HEK293 (cell line): ENCODE results near the gene COMMD6.

Experiments
- EGR2 ChIP-seq: fragments of 450-650 bp; formaldehyde crosslinking; IDR thresholded peaks from 2 replicates; pipeline ENCODE4 v1.5.1; 2016; ENCODE audit warnings: low read depth, missing biosample characterization, missing genetic modification characterization
- GFI1B ChIP-seq: fragments of 450-650 bp; formaldehyde crosslinking; IDR thresholded peaks from 2 replicates; pipeline ENCODE4 v1.5.1; 2016; ENCODE audit warnings: missing biosample characterization, missing genetic modification characterization
- GLIS1 ChIP-seq: fragments of 450-650 bp; formaldehyde crosslinking; IDR thresholded peaks from 2 replicates; pipeline ENCODE4 v1.5.1; 2016; ENCODE audit warnings: missing biosample characterization, missing genetic modification characterization
- GLIS2 ChIP-seq: fragments of 450-650 bp; formaldehyde crosslinking; IDR thresholded peaks from 2 replicates; pipeline ENCODE4 v1.5.1; 2016; ENCODE audit warnings: missing biosample characterization, missing genetic modification characterization
- HOXC10 ChIP-seq: sonication (generic); formaldehyde crosslinking; IDR thresholded peaks from 2 replicates; pipeline ENCODE4 v1.8.1; 2023; ENCODE audit warnings: mild to moderate bottlenecking, missing genetic modification reagents
- IKZF3 ChIP-seq: fragments of 450-650 bp; IDR thresholded peaks from 2 replicates; pipeline ENCODE4 v1.5.0; 2018; ENCODE audit warnings: missing biosample characterization, mild to moderate bottlenecking, missing genetic modification characterization, moderate library complexity
- KLF16 ChIP-seq: fragments of 450-650 bp; formaldehyde crosslinking; IDR thresholded peaks from 2 replicates; pipeline ENCODE4 v1.5.1; 2017; ENCODE audit warnings: missing biosample characterization, missing genetic modification characterization
- MZF1 ChIP-seq: fragments of 450-650 bp; formaldehyde crosslinking; IDR thresholded peaks from 2 replicates; pipeline ENCODE4 v1.5.1; 2017; ENCODE audit warnings: missing biosample characterization, missing genetic modification characterization, borderline replicate concordance
- RBAK ChIP-seq: fragments of 450-650 bp; formaldehyde crosslinking; IDR thresholded peaks from 2 replicates; pipeline ENCODE4 v1.5.1; 2016; ENCODE audit warnings: missing biosample characterization, missing genetic modification characterization
- SP7 ChIP-seq: fragments of 450-650 bp; formaldehyde crosslinking; IDR thresholded peaks from 2 replicates; pipeline ENCODE4 v1.5.1; 2016; ENCODE audit warnings: missing biosample characterization, missing genetic modification characterization
- ZBTB21 ChIP-seq: fragments of 450-650 bp; formaldehyde crosslinking; IDR thresholded peaks from 2 replicates; pipeline ENCODE4 v1.5.1; 2017; ENCODE audit warnings: missing biosample characterization, missing genetic modification characterization
- ZFP69B ChIP-seq: fragments of 450-650 bp; formaldehyde crosslinking; IDR thresholded peaks from 2 replicates; pipeline ENCODE4 v1.5.1; 2016; ENCODE audit warnings: missing biosample characterization, missing genetic modification characterization
- ZNF132 ChIP-seq: fragments of 450-650 bp; formaldehyde crosslinking; IDR thresholded peaks from 2 replicates; pipeline ENCODE4 v1.5.1; 2017; ENCODE audit warnings: missing biosample characterization, missing genetic modification characterization, borderline replicate concordance
- ZNF146 ChIP-seq: fragments of 450-650 bp; formaldehyde crosslinking; IDR thresholded peaks from 2 replicates; pipeline ENCODE4 v1.5.1; 2016; ENCODE audit warnings: missing biosample characterization, missing genetic modification characterization
- ZNF24 ChIP-seq: fragments of 450-650 bp; formaldehyde crosslinking; IDR thresholded peaks from 2 replicates; pipeline ENCODE4 v1.5.1; 2016; ENCODE audit warnings: missing biosample characterization, missing genetic modification characterization
- ZNF335 ChIP-seq: fragments of 450-650 bp; formaldehyde crosslinking; conservative IDR thresholded peaks from 2 replicates; pipeline ENCODE4 v1.5.1; 2016; ENCODE audit warnings: missing biosample characterization, missing genetic modification characterization
- ZNF354C ChIP-seq: fragments of 450-650 bp; formaldehyde crosslinking; IDR thresholded peaks from 2 replicates; pipeline ENCODE4 v1.5.1; 2016; ENCODE audit warnings: missing biosample characterization, missing genetic modification characterization, low read depth, borderline replicate concordance
- ZNF404 ChIP-seq: fragments of 450-650 bp; formaldehyde crosslinking; IDR thresholded peaks from 2 replicates; pipeline ENCODE4 v1.5.1; 2017; ENCODE audit warnings: missing biosample characterization, missing genetic modification characterization
- ZNF473 ChIP-seq: fragments of 450-650 bp; formaldehyde crosslinking; IDR thresholded peaks from 2 replicates; pipeline ENCODE4 v1.5.1; 2017; ENCODE audit warnings: missing biosample characterization, missing genetic modification characterization
- ZNF510 ChIP-seq: fragments of 450-650 bp; formaldehyde crosslinking; IDR thresholded peaks from 2 replicates; pipeline ENCODE4 v1.5.1; 2018; ENCODE audit warnings: mild to moderate bottlenecking, missing genetic modification characterization, missing biosample characterization; ENCODE audit not compliant: insufficient replicate concordance
- ZNF585B ChIP-seq: fragments of 450-650 bp; formaldehyde crosslinking; IDR thresholded peaks from 2 replicates; pipeline ENCODE4 v1.5.1; 2016; ENCODE audit warnings: missing biosample characterization, missing genetic modification characterization
- ZNF654 ChIP-seq: fragments of 450-650 bp; formaldehyde crosslinking; IDR thresholded peaks from 2 replicates; pipeline ENCODE4 v1.5.1; 2016; ENCODE audit warnings: low read depth, missing biosample characterization, missing genetic modification characterization
- ZNF837 ChIP-seq: fragments of 450-650 bp; formaldehyde crosslinking; IDR thresholded peaks from 2 replicates; pipeline ENCODE4 v1.5.1; 2016; ENCODE audit warnings: missing biosample characterization, missing genetic modification characterization
- TF ChIP-seq, protein P1 (sequence below): fragments of 450-650 bp; formaldehyde crosslinking; IDR thresholded peaks from 2 replicates; pipeline ENCODE4 v1.5.1; 2016; ENCODE audit warnings: missing biosample characterization, missing genetic modification characterization
- TF ChIP-seq, protein P2 (sequence below): fragments of 450-650 bp; formaldehyde crosslinking; IDR thresholded peaks from 2 replicates; pipeline ENCODE4 v1.5.1; 2016; ENCODE audit warnings: missing biosample characterization, missing genetic modification characterization
- TF ChIP-seq, protein P3 (sequence below): fragments of 450-650 bp; formaldehyde crosslinking; IDR thresholded peaks from 2 replicates; pipeline ENCODE4 v1.5.1; 2017; ENCODE audit warnings: missing biosample characterization, missing genetic modification characterization
- TF ChIP-seq, protein P4 (sequence below): fragments of 450-650 bp; IDR thresholded peaks from 2 replicates; pipeline ENCODE4 v1.5.1; 2018; ENCODE audit warnings: missing biosample characterization, mild to moderate bottlenecking, missing genetic modification characterization
- TF ChIP-seq, protein P5 (sequence below): fragments of 450-650 bp; formaldehyde crosslinking; IDR thresholded peaks from 2 replicates; pipeline ENCODE4 v1.5.1; 2016; ENCODE audit warnings: missing biosample characterization, missing genetic modification characterization
- TF ChIP-seq, protein P6 (sequence below): fragments of 450-650 bp; formaldehyde crosslinking; IDR thresholded peaks from 2 replicates; pipeline ENCODE4 v1.5.1; 2016; ENCODE audit warnings: missing biosample characterization, missing genetic modification characterization

The COMMD6 gene

DNA sequence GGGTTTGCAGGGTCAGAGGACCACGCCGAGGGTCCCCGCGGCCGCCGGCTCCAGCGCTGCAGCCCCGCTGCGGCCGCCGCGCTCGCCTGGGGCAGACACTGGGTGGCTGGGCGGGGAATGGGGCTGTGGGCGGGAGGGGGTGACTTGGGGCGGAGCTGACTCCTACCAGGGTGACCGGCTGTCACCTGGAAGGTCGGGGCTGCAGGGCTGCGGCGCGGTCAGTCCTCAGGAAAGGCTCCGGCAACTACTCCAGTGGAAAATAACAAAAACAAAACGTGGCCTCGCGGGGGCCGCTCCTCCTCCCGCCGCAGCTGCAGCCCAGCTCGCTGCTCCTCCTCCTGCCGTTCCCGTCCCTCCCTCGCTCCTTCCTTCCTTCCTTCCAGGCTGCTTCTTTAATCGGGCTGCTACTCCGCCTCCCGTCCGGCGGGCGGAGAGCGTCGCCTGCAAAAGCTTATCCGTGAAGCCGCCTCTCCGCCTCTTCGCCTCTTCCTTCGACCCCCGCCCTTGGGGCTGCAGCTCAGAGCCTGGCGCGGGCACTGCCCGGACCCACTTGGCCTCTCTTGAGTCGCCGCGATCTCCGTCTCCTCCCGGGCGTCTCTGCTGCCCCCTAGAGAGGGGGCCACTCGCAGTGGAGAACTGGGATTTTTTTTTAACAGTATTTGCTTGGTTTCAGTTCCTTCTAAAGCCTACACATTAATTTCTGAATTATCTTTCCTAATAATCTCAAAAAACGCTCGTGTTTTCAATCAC is 55.4 kb downstream of the COMMD6 start, which contains the start of gene TBC1D4 (continued):
- TF ChIP-seq, protein P1, sequence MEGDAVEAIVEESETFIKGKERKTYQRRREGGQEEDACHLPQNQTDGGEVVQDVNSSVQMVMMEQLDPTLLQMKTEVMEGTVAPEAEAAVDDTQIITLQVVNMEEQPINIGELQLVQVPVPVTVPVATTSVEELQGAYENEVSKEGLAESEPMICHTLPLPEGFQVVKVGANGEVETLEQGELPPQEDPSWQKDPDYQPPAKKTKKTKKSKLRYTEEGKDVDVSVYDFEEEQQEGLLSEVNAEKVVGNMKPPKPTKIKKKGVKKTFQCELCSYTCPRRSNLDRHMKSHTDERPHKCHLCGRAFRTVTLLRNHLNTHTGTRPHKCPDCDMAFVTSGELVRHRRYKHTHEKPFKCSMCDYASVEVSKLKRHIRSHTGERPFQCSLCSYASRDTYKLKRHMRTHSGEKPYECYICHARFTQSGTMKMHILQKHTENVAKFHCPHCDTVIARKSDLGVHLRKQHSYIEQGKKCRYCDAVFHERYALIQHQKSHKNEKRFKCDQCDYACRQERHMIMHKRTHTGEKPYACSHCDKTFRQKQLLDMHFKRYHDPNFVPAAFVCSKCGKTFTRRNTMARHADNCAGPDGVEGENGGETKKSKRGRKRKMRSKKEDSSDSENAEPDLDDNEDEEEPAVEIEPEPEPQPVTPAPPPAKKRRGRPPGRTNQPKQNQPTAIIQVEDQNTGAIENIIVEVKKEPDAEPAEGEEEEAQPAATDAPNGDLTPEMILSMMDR (tag by site-specific recombination): peak; percentile 84
- TF ChIP-seq, protein P2, sequence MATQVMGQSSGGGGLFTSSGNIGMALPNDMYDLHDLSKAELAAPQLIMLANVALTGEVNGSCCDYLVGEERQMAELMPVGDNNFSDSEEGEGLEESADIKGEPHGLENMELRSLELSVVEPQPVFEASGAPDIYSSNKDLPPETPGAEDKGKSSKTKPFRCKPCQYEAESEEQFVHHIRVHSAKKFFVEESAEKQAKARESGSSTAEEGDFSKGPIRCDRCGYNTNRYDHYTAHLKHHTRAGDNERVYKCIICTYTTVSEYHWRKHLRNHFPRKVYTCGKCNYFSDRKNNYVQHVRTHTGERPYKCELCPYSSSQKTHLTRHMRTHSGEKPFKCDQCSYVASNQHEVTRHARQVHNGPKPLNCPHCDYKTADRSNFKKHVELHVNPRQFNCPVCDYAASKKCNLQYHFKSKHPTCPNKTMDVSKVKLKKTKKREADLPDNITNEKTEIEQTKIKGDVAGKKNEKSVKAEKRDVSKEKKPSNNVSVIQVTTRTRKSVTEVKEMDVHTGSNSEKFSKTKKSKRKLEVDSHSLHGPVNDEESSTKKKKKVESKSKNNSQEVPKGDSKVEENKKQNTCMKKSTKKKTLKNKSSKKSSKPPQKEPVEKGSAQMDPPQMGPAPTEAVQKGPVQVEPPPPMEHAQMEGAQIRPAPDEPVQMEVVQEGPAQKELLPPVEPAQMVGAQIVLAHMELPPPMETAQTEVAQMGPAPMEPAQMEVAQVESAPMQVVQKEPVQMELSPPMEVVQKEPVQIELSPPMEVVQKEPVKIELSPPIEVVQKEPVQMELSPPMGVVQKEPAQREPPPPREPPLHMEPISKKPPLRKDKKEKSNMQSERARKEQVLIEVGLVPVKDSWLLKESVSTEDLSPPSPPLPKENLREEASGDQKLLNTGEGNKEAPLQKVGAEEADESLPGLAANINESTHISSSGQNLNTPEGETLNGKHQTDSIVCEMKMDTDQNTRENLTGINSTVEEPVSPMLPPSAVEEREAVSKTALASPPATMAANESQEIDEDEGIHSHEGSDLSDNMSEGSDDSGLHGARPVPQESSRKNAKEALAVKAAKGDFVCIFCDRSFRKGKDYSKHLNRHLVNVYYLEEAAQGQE (tag by site-specific recombination): no peak
- TF ChIP-seq ZNF404 (tag by site-specific recombination) (no peak), MZF1 (tag by site-specific recombination) (no peak), ZBTB21 (no peak), IKZF3 (tag by site-specific recombination) (peak; percentile 96), RBAK (tag by site-specific recombination) (no peak), EGR2 (tag by site-specific recombination) (peak; percentile 90), ZNF132 (tag by site-specific recombination) (no peak), ZNF510 (tag by site-specific recombination) (no peak), KLF16 (peak; percentile 75), ZNF354C (no peak), ZNF335 (peak; percentile 88), ZNF585B (tag by site-specific recombination) (no peak), SP7 (tag by site-specific recombination) (peak; percentile 85), ZNF654 (tag by site-specific recombination) (peak; percentile 52), ZNF473 (tag by site-specific recombination) (no peak), ZNF24 (tag by site-specific recombination) (peak; percentile 80), ZNF837 (tag by site-specific recombination) (peak; percentile 71; the same call in 1 of the 2 replicates), ZNF146 (tag by site-specific recombination) (no peak), GLIS2 (peak; percentile 89), HOXC10 (CRISPR knock-in tag) (no peak), GLIS1 (tag by site-specific recombination) (peak; percentile 70), GFI1B (tag by site-specific recombination) (no peak), ZFP69B (peak; percentile 91)
- TF ChIP-seq, protein P3, sequence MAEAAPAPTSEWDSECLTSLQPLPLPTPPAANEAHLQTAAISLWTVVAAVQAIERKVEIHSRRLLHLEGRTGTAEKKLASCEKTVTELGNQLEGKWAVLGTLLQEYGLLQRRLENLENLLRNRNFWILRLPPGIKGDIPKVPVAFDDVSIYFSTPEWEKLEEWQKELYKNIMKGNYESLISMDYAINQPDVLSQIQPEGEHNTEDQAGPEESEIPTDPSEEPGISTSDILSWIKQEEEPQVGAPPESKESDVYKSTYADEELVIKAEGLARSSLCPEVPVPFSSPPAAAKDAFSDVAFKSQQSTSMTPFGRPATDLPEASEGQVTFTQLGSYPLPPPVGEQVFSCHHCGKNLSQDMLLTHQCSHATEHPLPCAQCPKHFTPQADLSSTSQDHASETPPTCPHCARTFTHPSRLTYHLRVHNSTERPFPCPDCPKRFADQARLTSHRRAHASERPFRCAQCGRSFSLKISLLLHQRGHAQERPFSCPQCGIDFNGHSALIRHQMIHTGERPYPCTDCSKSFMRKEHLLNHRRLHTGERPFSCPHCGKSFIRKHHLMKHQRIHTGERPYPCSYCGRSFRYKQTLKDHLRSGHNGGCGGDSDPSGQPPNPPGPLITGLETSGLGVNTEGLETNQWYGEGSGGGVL (tag by site-specific recombination): no peak
- TF ChIP-seq, protein P4, sequence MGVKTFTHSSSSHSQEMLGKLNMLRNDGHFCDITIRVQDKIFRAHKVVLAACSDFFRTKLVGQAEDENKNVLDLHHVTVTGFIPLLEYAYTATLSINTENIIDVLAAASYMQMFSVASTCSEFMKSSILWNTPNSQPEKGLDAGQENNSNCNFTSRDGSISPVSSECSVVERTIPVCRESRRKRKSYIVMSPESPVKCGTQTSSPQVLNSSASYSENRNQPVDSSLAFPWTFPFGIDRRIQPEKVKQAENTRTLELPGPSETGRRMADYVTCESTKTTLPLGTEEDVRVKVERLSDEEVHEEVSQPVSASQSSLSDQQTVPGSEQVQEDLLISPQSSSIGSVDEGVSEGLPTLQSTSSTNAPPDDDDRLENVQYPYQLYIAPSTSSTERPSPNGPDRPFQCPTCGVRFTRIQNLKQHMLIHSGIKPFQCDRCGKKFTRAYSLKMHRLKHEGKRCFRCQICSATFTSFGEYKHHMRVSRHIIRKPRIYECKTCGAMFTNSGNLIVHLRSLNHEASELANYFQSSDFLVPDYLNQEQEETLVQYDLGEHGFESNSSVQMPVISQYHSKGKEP (tag by site-specific recombination): no peak; the same call in 1 of the 2 replicates
- TF ChIP-seq, protein P5, sequence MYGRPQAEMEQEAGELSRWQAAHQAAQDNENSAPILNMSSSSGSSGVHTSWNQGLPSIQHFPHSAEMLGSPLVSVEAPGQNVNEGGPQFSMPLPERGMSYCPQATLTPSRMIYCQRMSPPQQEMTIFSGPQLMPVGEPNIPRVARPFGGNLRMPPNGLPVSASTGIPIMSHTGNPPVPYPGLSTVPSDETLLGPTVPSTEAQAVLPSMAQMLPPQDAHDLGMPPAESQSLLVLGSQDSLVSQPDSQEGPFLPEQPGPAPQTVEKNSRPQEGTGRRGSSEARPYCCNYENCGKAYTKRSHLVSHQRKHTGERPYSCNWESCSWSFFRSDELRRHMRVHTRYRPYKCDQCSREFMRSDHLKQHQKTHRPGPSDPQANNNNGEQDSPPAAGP (tag by site-specific recombination): no peak
- TF ChIP-seq, protein P6, sequence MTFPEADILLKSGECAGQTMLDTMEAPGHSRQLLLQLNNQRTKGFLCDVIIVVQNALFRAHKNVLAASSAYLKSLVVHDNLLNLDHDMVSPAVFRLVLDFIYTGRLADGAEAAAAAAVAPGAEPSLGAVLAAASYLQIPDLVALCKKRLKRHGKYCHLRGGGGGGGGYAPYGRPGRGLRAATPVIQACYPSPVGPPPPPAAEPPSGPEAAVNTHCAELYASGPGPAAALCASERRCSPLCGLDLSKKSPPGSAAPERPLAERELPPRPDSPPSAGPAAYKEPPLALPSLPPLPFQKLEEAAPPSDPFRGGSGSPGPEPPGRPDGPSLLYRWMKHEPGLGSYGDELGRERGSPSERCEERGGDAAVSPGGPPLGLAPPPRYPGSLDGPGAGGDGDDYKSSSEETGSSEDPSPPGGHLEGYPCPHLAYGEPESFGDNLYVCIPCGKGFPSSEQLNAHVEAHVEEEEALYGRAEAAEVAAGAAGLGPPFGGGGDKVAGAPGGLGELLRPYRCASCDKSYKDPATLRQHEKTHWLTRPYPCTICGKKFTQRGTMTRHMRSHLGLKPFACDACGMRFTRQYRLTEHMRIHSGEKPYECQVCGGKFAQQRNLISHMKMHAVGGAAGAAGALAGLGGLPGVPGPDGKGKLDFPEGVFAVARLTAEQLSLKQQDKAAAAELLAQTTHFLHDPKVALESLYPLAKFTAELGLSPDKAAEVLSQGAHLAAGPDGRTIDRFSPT (tag by site-specific recombination): peak; percentile 99
